ENCODE results near the gene LDB2.

LDB2 gene

GRCh38 chr4:16715482-16715881 is 183.0 kb downstream of the LDB2 start:
- no peak for DNase-seq

DNA sequence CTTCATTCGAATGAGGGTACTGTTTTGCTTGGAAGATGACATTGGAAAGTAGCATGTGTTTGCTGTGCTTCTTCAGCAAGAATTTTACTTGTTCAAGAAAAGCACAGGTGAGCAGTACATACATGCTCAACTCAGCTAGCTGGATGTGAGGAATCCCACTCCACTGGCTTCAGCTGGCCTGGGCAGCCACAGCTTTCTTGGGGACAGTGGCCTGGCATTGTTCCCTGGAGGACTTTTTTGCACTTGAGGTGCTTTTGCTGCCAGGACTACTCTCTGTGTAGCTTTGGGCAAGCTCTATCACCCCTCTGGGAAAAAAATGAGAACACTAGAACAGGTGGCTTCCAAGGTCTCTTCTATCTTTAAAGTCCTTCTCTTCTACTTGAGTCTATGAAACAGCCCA is 184.3 kb downstream of the LDB2 start:
- DNase-seq: no peak

- no peak for DNase-seq
Measured at GRCh38 chr4:16713696-16714095, 184.7 kb downstream of the LDB2 start.

GRCh38 chr4:16713271-16713670 is 185.2 kb downstream of the LDB2 start:
- DNase-seq: no peak

DNA sequence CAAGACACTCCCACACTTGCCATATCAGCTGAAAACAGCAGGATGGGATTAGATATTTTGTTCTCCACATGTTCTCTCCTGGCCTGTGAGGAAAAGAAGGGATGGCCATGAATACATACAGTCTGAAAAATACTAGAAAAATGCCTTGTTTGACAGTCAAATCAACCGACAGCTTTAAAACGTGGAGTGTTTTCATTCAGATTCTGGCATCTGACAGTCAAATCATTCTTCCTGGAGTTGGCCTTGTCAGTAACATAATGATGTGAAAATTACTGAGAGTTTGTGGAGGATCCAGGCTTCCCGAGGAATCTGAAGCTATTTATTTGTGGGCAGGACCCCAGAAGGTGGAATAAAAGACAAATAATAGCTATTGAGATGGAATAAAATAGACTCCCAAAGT is 188.2 kb downstream of the LDB2 start:
- DNase-seq: no peak

- DNase-seq: no peak
Measured at GRCh38 chr4:16707874-16708273, 190.6 kb downstream of the LDB2 start.

- DNase-seq: no peak
Measured at GRCh38 chr4:16706251-16706650, 192.2 kb downstream of the LDB2 start.

DNA sequence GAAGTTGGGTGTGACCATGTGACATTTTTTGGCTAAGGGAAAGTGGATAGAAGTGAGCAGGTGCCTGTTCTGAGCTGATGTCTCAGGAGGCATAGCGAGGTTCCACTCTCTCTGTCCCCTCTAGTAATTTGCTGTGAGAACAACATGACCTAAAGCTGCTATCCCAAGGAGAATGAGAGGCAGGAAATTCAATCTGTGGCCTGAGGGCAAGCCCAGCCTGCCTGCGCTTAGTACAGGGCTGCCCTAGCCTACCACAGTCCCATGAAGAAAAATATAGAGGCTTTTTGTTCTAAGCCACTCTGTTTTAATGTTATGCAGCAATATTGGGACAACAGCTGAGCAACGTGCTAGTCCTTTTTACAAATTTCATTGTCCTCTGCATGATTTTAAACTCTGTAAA is 193.1 kb downstream of the LDB2 start:
- no peak for DNase-seq

DNA sequence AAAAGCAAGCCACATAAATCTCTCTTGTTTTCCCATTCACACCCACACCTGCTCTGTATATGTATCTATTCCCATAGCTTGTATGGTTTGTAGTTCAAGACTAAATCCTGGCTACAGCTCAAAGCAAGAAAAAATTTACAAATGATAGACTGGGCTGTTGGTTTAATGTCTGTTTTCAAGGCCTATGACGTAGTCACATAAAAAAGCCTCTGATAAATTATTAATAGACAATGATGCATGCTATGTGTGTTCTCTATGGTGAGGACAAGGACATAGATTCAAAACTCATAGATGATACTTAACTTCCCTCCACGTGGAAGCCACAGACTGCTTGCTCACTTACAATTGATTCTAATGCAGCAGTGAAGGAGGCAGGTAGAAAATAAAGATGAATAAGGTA is 194.0 kb downstream of the LDB2 start:
- no peak for DNase-seq

- DNase-seq: no peak
Measured at GRCh38 chr4:16695896-16696295, 202.5 kb downstream of the LDB2 start.

DNA sequence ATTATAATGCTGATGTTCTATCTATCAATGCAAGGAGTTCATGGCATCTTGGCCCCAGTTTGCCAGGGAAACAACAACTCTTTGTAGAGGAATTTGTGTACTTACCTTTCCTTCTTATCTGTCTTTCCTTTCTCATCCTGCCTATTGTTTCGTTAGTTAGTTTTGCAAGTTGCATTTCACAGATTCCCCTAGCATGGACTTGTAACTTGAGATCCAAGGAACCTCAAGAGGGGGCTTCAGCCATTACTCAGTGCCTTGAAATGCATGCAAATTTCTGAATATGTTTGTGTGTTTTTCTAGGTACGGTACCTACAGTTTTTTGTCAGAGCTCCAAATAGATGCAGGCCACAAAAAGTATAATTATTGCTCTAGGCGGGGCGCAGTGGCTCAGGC is 203.6 kb downstream of the LDB2 start:
- no peak for DNase-seq

- DNase-seq: no peak
Measured at GRCh38 chr4:16694173-16694883, 204.1 kb downstream of the LDB2 start.

DNA sequence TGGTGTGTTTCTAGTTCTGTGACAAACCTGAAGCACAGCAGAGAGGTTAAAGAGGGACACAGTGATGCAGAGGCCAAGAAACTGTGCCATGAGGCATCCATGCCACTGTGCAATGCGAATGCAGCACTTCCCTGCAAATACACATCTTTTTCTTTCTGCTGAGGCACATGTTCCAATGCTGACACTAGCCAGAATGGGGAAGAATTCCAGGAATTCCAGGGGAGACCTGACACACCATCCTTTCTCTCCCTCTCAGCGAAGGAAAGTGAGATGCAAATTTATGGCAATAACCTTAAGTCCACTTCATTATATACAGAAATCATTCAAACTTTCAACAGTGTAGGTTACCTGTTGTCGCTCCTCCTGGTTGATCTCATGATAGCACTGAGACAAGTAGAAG is 204.8 kb downstream of the LDB2 start:
- no peak for DNase-seq

DNA sequence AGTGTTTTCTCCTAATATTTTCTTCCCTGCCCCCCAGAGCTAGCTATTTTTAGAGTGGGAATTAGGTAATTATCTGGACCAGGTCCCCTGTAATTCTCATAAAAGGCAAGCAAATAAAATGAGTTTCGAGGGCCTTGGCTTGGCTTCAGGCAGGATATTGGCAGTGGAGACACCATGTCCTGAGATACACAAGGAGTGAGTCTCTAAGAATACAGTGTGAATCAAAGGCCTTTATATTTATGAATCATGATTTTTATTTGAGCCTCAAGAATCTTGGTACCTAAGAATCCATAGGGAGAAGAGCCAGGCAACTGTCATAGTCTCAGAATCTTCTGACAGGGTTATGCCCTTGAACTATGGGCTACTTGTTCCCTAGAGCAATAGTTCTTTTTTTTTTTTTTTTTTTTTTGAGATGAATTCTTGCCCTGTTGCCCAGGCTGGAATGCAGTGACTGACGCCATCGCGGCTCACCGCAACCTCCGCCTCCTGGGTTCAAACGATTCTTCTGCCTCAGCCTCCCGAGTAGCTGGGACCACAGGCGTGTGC is 205.4 kb downstream of the LDB2 start:
- no peak for DNase-seq

GRCh38 chr4:16692524-16692923 is 205.9 kb downstream of the LDB2 start:
- DNase-seq: no peak

DNA sequence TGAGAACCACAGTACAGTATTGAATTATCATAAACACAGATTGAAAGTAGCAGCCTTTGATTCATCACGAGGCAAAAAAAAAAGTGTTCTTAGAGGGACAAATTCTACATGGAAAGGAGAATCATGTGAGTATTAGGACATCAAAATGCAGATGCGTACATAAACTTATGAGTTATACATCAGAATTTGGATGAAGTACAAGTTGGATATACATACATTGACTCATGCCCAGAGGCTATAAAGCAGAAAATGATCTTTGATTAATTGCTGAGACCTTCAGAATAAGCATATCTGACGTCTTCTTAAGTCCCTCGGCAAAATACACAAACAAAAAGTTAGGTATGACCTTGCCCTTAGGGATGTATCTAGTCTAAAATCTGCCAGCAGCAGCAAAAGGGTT is 206.4 kb downstream of the LDB2 start:
- DNase-seq: no peak

DNA sequence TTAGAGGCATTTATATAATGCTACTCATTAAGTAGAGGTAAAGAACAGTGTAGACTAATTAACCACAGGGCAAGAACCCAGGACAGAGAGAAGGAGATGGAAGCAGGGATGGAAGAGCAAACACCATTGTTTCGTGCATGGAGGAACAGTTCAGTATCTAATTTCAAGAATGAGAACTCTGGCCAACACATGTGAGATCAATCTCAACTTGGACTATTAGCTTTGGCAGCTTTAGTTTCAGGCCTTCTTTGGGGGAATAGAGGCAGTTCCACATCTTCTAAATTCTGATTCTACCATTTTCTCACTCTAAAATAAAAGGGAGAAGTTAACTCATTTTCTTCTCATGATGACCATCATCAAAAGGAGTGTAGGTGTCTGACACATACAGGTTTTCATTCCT is 207.0 kb downstream of the LDB2 start:
- DNase-seq: no peak

- no peak for DNase-seq
Measured at GRCh38 chr4:16687845-16688244, 210.6 kb downstream of the LDB2 start.

DNA sequence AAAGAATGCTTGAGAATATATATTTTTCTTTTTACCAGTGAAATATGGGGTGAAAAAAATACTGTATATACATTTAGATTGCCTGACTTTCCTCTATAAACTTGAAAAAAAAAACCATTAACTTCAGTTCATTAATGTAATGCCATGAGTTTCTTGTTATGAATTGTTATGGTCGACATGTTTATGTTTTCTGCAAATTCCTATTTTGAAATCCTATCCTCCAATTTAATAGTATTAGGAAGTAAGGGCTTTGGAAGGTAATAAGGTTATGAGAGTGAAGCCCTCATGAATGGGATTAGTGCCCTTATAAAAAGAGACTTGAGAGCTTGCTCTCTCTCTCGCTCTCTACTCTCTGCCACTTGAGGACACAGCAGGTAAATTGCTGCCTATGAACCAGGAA is 211.4 kb downstream of the LDB2 start:
- no peak for DNase-seq

DNA sequence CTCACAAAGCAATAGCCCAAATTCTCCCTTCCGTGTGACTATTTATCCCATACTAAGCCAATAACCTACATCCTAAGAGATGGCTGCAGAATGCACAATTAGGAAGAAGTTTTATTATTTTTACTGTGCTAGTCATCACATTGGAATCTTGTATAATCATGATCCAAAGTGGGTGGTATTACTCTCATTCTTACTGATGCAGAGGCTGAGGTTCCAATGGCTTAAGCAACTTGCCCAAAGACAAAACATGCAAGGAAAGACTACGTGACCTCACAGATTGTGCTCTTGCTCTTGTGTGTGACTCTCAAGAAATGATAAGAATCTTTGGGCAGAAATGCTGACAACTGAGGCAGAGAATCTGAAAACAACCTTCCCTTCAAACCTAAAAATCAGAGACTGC is 212.2 kb downstream of the LDB2 start:
- no peak for DNase-seq

GRCh38 chr4:16685536-16685935 is 212.9 kb downstream of the LDB2 start:
- no peak for DNase-seq

GRCh38 chr4:16684935-16685334 is 213.5 kb downstream of the LDB2 start:
- DNase-seq: no peak

DNA sequence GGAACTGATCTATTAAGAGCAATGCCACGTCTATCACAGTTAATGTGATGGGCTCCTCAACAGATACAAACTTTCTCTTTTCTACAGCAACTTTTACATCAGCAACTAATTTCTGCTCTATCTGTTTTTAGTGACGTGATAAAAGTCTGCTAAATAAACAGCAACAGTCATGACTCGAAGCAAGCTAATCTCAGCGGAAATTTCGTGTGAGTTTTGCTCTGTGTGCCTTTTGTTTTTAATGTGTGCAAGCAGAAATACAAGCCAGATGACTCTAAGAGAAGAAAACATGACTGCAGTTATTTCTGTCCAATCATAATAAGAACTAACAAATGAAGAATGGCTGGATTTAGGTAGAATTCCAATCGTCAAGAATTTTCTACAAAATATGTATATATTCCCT is 214.3 kb downstream of the LDB2 start:
- DNase-seq: no peak

DNA sequence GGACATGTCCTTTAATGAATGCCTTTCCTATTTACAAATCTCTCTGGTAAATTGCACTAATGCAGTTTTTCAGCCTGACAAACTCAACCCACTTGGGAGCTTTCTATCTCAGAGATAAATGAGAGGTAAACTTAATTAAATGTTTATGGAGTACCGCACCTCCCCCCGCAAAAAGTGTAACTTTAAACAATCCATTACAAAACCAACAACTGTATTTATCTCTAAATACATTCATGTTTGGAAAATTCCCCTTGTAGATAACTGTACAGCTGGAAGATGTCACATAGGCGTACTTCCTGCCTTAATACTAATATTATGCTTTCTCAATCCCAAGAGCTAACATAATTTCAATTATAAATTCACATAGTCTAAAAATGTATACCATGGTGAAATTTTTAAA is 215.5 kb downstream of the LDB2 start:
- no peak for DNase-seq

Data from NCI-H1417 (cell line).